IPS-20b (cell line): ENCODE results near the gene C20orf202.
"Not testable (repeated sequence)": the region's sequence is repeated elsewhere in the genome, so short reads cannot be mapped to it uniquely, and the experiment has no call there.

ENCODE experiments used
- H3K27ac ChIP-seq: one replicate; pipeline ENCODE4 v1.5.1; 2013; ENCODE audit warnings: low read length
- H3K27me3 ChIP-seq: 2 replicates; pipeline ENCODE4 v1.6.1; 2013; ENCODE audit warnings: mild to moderate bottlenecking, low read length, inconsistent platforms; ENCODE audit not compliant: insufficient read depth
- H3K36me3 ChIP-seq: 2 replicates; pipeline ENCODE4 v1.6.1; 2013; ENCODE audit warnings: low read depth, mild to moderate bottlenecking, inconsistent platforms, low read length, moderate library complexity; ENCODE audit not compliant: insufficient read depth
- H3K4me1 ChIP-seq: 2 replicates; pipeline ENCODE4 v1.6.1; 2013; ENCODE audit warnings: mild to moderate bottlenecking, control low read depth, inconsistent platforms, low read length, moderate library complexity; ENCODE audit not compliant: insufficient read depth
- H3K4me3 ChIP-seq: 2 replicates; pipeline ENCODE4 v1.5.1; 2013; ENCODE audit warnings: mild to moderate bottlenecking, low read length, inconsistent platforms
- H3K9ac ChIP-seq: 2 replicates; pipeline ENCODE4 v1.6.1; 2013; ENCODE audit warnings: low read depth, mild to moderate bottlenecking, inconsistent platforms, low read length, moderate library complexity
- H3K9me3 ChIP-seq: 2 replicates; pipeline ENCODE4 v1.6.1; 2013; ENCODE audit warnings: mild to moderate bottlenecking, low read depth, low read length, inconsistent platforms; ENCODE audit not compliant: insufficient read depth

C20orf202 gene

DNA sequence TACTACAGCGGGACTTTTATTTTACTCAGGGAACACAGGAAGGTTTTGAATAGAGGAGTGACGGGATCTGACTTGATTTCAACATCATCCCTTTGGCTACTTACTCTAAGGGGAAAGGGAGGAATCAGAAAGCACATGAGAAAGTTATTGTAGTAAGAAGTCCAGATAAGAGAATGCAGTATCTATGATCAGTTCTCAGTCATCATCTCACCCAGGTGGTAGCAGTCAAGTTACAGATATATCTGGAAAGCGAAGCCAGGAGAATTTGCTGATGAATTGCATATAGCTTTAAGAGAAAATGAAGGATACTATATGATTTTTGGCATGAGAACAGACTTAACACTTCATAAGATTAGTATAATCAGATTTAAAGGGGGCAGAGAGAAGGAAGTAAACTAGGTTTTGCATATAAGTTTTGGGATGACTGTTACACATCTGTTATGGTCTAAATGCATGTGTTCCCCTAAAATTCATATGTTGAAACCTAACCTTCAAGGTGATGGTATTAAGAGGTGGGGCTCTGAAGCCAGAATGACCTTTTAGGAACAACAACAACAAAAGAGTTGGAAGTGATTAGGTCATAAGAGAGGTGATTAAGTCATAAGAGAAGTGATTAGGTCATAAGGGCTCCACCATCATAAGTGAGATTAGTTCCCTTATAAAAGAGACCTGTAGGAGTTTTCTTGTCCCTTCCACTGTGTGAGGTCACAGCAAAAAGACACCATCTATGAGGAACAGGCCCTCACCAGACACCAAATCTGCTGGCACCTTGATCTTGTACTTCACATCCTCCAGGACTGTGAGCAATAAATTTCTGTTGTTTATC is 29.2 kb downstream of the C20orf202 start:
- H3K4me3 ChIP-seq: no peak overlapping the region
- no peaks in the 10 kb centered on the region for H3K4me1 ChIP-seq
- H3K9me3 ChIP-seq: no peaks in the 10 kb centered on the region
- H3K27ac ChIP-seq: no peak overlapping the region
- peaks cover 36% of the 10 kb centered on the region for H3K27me3 ChIP-seq
- H3K9ac ChIP-seq: no peak overlapping the region
- no peaks in the 10 kb centered on the region for H3K36me3 ChIP-seq

- H3K9me3 ChIP-seq: no peaks in the 10 kb centered on the region
- no peak overlapping the region for H3K9ac ChIP-seq
- H3K27ac ChIP-seq: no peak overlapping the region
- H3K4me1 ChIP-seq: no peaks in the 10 kb centered on the region
- no peak overlapping the region for H3K4me3 ChIP-seq
- H3K27me3 ChIP-seq: no peaks in the 10 kb centered on the region
- no peaks in the 10 kb centered on the region for H3K36me3 ChIP-seq
Measured at GRCh38 chr20:1240549-1240948, 37.3 kb downstream of the C20orf202 start.

GRCh38 chr20:1241456-1241855 is 38.2 kb downstream of the C20orf202 start:
- Histone ChIP-seq H3K27ac (no peak overlapping the region), H3K9ac (no peak overlapping the region), H3K27me3 (no peaks in the 10 kb centered on the region), H3K9me3 (no peaks in the 10 kb centered on the region), H3K4me3 (no peak overlapping the region), H3K4me1 (no peaks in the 10 kb centered on the region), H3K36me3 (no peaks in the 10 kb centered on the region)

DNA sequence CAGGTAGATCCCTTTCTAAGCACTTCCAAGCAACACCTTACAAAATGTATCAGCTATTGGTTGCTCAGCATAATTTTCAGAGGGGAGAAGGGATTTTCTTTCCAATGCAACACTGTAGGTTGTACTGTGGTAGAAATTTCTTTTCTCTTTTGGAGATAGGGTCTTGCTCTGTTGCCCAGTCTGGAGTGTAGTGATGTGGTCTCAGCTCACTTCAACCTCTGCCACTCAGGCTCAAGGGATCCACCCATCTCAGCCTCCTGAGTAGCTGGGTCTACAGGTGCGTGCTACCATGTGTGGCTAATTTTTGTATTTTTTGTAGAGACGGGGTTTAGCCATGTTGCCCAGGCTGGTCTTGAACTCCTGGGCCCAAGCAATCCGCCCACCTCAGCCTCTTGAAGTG is 38.8 kb downstream of the C20orf202 start:
- Histone ChIP-seq H3K27me3 (no peaks in the 10 kb centered on the region), H3K9ac (no peak overlapping the region), H3K27ac (no peak overlapping the region), H3K9me3 (no peaks in the 10 kb centered on the region), H3K4me1 (no peaks in the 10 kb centered on the region), H3K4me3 (no peak overlapping the region), H3K36me3 (no peaks in the 10 kb centered on the region)

- H3K4me1 ChIP-seq: no peaks in the 10 kb centered on the region
- no peak overlapping the region for H3K4me3 ChIP-seq
- no peak overlapping the region for H3K9ac ChIP-seq
- H3K9me3 ChIP-seq: no peaks in the 10 kb centered on the region
- H3K36me3 ChIP-seq: no peaks in the 10 kb centered on the region
- H3K27ac ChIP-seq: no peak overlapping the region
- H3K27me3 ChIP-seq: no peaks in the 10 kb centered on the region
Measured at GRCh38 chr20:1242530-1242929, 39.3 kb downstream of the C20orf202 start.

GRCh38 chr20:1245578-1245977 is 42.3 kb downstream of the C20orf202 start:
- Histone ChIP-seq H3K27me3 (no peaks in the 10 kb centered on the region), H3K9me3 (no peaks in the 10 kb centered on the region), H3K9ac (no peak overlapping the region), H3K4me3 (no peak overlapping the region), H3K4me1 (no peaks in the 10 kb centered on the region), H3K36me3 (no peaks in the 10 kb centered on the region), H3K27ac (no peak overlapping the region)

DNA sequence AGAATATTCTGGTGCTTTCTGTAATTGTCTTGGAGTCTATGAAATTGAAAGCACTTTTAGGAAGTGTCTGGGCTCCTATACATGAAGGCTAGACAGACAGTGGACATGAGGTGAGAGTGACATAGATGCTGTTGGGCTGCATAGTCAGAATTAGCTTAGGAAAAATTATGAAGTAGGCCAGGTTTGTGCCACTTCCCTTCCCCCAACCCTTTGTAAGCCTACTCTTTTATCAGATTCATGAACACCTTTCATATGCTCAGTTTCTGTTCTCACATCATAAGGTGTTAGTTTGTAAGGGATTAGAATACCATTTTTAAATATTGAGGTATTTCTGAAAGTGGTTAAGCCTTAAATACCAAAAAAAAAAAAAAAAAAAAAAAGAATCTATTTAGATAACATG is 44.4 kb downstream of the C20orf202 start:
- no peaks in the 10 kb centered on the region for H3K36me3 ChIP-seq
- H3K27me3 ChIP-seq: no peaks in the 10 kb centered on the region
- H3K4me3 ChIP-seq: no peak overlapping the region
- H3K9ac ChIP-seq: no peak overlapping the region
- H3K9me3 ChIP-seq: no peaks in the 10 kb centered on the region
- H3K27ac ChIP-seq: no peak overlapping the region
- H3K4me1 ChIP-seq: no peaks in the 10 kb centered on the region

- H3K9me3 ChIP-seq, H3K4me3 ChIP-seq, H3K27me3 ChIP-seq, H3K36me3 ChIP-seq, H3K27ac ChIP-seq, H3K4me1 ChIP-seq, H3K9ac ChIP-seq: not testable (repeated sequence)
Measured at GRCh38 chr20:1250282-1250681, 47.0 kb downstream of the C20orf202 start.

DNA sequence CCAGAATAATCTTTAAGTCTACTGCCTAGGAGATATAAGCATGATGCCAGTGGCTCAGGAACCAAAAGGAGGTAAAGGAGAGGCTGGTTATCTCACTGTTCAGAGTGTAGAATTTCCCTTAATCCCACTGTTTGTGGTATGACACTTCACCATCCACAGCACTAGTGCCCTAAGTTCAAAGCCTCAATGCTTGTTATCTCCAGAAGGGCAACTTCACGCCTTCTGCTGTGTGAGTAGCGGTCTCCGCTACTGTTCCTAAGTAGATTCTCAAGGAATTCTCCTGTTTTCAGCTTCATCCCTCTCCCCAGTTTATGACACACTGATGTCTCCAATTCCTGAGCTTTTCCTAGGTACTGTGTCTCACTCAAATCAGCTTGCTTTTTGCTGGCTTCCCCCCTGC is 49.2 kb downstream of the C20orf202 start:
- H3K4me1 ChIP-seq: no peaks in the 10 kb centered on the region
- H3K9ac ChIP-seq: no peak overlapping the region
- no peak overlapping the region for H3K27ac ChIP-seq
- no peaks in the 10 kb centered on the region for H3K9me3 ChIP-seq
- H3K36me3 ChIP-seq: no peaks in the 10 kb centered on the region
- H3K4me3 ChIP-seq: no peak overlapping the region
- H3K27me3 ChIP-seq: no peaks in the 10 kb centered on the region

DNA sequence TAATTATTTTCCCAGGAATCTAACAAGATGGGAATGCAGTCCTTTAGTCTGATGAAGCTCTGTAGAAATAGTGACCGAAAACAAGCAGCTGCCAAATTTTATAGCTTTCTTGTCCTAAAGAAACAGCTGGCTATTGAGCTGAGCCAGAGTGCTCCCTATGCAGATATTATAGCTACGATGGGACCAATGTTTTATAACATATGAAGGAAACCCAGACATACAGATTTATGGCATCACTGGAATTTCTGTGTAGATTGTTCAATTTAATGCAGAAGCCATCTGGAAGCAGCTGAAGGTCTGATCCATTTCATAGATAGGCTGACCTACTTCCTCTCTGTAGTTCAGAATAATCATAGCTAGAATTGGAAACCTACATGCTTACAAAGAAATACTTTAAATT is 51.0 kb downstream of the C20orf202 start:
- H3K4me1 ChIP-seq: no peaks in the 10 kb centered on the region
- no peak overlapping the region for H3K27ac ChIP-seq
- no peak overlapping the region for H3K9ac ChIP-seq
- H3K9me3 ChIP-seq: no peaks in the 10 kb centered on the region
- H3K4me3 ChIP-seq: no peak overlapping the region
- no peaks in the 10 kb centered on the region for H3K36me3 ChIP-seq
- H3K27me3 ChIP-seq: peaks cover 5% of the 10 kb centered on the region; the same call in 1 of the 2 replicates

- peaks cover 5% of the 10 kb centered on the region; the same call in 1 of the 2 replicates for H3K27me3 ChIP-seq
- no peaks in the 10 kb centered on the region for H3K36me3 ChIP-seq
- no peak overlapping the region for H3K27ac ChIP-seq
- no peaks in the 10 kb centered on the region for H3K4me1 ChIP-seq
- H3K9ac ChIP-seq: no peak overlapping the region
- H3K4me3 ChIP-seq: no peak overlapping the region
- H3K9me3 ChIP-seq: no peaks in the 10 kb centered on the region
Measured at GRCh38 chr20:1255675-1256074, 52.4 kb downstream of the C20orf202 start.
